Peyer's patch (tissue), 4 donors: Measurements from ENCODE around the gene RAP1GAP. TPM values are rescaled to one million over a fixed set of nuclear protein-coding genes. Genes with fewer than 3 reads are reported as not detected.
A peak's percentile ranks its signal among the peaks of the same experiment; 100 is the strongest.

ENCODE experiments used
- DNase-seq, 3 donors: peaks; one replicate each; pipeline ENCODE4 v3.0.0-alpha.2; 2017 to 2019
- H3K27ac ChIP-seq, 4 donors: fragments of 200-600 bp; sonication (generic); one replicate each; pipeline ENCODE4 v1.5.1; 2016 to 2019
- H3K27me3 ChIP-seq, 2 donors: fragments of 200-600 bp; sonication (generic); one replicate each; pipeline ENCODE4 v1.5.1; 2019
- H3K36me3 ChIP-seq, 3 donors: fragments of 200-600 bp; sonication (generic); one replicate each; pipeline ENCODE4 v1.5.1; 2016 to 2019
- H3K4me1 ChIP-seq, 4 donors: fragments of 200-600 bp; sonication (generic); one replicate each; pipeline ENCODE4 v1.5.1; 2016 to 2019
- H3K4me3 ChIP-seq, 4 donors: fragments of 200-600 bp; sonication (generic); 1 replicate in 3 of 4; 2 replicates in 1 of 4; pipeline ENCODE4 v1.5.1; 2016 to 2019; ENCODE audit warnings: mild to moderate bottlenecking in 1 of 4
- H3K9me3 ChIP-seq, 4 donors: fragments of 200-600 bp; sonication (generic); one replicate each; pipeline ENCODE4 v1.5.1; 2016 to 2019; ENCODE audit warnings: mild to moderate bottlenecking in 1 of 4
- POLR2A ChIP-seq, 2 donors: fragments of 450-650 bp; IDR thresholded peaks; one replicate each; pipeline ENCODE4 v1.5.1; 2017; ENCODE audit warnings: antibody characterized with exemption in 2 of 2, mild to moderate bottlenecking in 2 of 2, moderate library complexity in 2 of 2
- total RNA-seq, 4 donors: library from RNA; depleted of rRNA; stranded (reverse); fragments of >200 nt; gene quantifications; one replicate each; pipeline ENCODE4 v1.1.0, GENCODE V29; 2016
- TF ChIP-seq, protein P1 (sequence below), 6 experiments: fragments of 450-650 bp in 4 of 6; fragments of 200-600 bp in 2 of 6; sonication (generic) in 1 of 6; IDR thresholded peaks; one replicate each; pipeline ENCODE4 v1.5.1; 2017 to 2019; ENCODE audit warnings: antibody characterized with exemption in 6 of 6, mild to moderate bottlenecking in 3 of 6, moderate library complexity in 1 of 6

RAP1GAP gene
- total RNA-seq, 4 donors from 2014 or later, result 32.2 to 65.3 (median 57.0) TPM

GRCh38 chr1:21705303-21705980 lies 36.3 kb upstream of the RAP1GAP start:
- Histone ChIP-seq H3K27me3 (no peaks in the 10 kb centered on the region), H3K36me3 (peaks cover 0 to 64% (median 0%) of the 10 kb centered on the region in 3 donors), H3K4me1 (no peaks in the 10 kb centered on the region), H3K9me3 (no peaks in the 10 kb centered on the region), H3K4me3 (no peak overlapping the region), H3K27ac (no peak overlapping the region)
- TF ChIP-seq POLR2A (IDR thresholded peaks at IDR 0.05), result no peak
- TF ChIP-seq, protein P1, sequence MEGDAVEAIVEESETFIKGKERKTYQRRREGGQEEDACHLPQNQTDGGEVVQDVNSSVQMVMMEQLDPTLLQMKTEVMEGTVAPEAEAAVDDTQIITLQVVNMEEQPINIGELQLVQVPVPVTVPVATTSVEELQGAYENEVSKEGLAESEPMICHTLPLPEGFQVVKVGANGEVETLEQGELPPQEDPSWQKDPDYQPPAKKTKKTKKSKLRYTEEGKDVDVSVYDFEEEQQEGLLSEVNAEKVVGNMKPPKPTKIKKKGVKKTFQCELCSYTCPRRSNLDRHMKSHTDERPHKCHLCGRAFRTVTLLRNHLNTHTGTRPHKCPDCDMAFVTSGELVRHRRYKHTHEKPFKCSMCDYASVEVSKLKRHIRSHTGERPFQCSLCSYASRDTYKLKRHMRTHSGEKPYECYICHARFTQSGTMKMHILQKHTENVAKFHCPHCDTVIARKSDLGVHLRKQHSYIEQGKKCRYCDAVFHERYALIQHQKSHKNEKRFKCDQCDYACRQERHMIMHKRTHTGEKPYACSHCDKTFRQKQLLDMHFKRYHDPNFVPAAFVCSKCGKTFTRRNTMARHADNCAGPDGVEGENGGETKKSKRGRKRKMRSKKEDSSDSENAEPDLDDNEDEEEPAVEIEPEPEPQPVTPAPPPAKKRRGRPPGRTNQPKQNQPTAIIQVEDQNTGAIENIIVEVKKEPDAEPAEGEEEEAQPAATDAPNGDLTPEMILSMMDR (IDR thresholded peaks at IDR 0.05), result no peak
- DNase-seq, result no peak

- Histone ChIP-seq H3K27ac (no peak overlapping the region), H3K4me1 (no peaks in the 10 kb centered on the region), H3K9me3 (no peaks in the 10 kb centered on the region), H3K36me3 (peaks cover 0 to 73% (median 0%) of the 10 kb centered on the region in 3 donors), H3K4me3 (no peak overlapping the region), H3K27me3 (no peaks in the 10 kb centered on the region)
- TF ChIP-seq, protein P1 (IDR thresholded peaks at IDR 0.05), result no peak
- TF ChIP-seq POLR2A (IDR thresholded peaks at IDR 0.05), result no peak
- no peak for DNase-seq
Measured at GRCh38 chr1:21704145-21704544, 35.0 kb upstream of the RAP1GAP start.

GRCh38 chr1:21703318-21703963 lies 34.3 kb upstream of the RAP1GAP start:
- Histone ChIP-seq H3K9me3 (no peaks in the 10 kb centered on the region), H3K36me3 (peaks cover 0 to 72% (median 0%) of the 10 kb centered on the region in 3 donors)

DNA sequence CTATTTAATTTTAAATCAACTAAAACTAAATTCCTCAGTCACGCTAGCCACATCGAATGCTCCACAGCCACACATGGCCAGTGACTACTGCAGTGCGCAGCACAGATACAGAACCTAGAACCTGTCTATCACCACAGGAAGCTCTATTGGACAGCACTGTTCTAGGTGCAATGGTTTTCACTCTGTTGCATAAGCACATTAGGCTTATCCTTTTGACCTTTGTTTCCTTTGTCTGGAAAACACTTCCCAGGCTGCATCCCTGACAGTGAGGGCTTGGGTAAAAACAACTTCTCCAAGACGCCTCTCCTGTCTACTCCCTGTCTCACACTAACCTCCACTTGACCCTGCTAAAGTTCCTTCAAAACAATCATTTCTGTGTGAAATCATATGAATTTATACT lies 33.6 kb upstream of the RAP1GAP start:
- no peak for DNase-seq
- H3K27me3 ChIP-seq, result no peaks in the 10 kb centered on the region
- no peak overlapping the region for H3K4me3 ChIP-seq
- TF ChIP-seq POLR2A (IDR thresholded peaks at IDR 0.05), result no peak
- TF ChIP-seq, protein P1 (IDR thresholded peaks at IDR 0.05), result no peak
- H3K36me3 ChIP-seq, result peaks cover 0 to 66% (median 0%) of the 10 kb centered on the region in 3 donors
- no peaks in the 10 kb centered on the region for H3K4me1 ChIP-seq
- no peaks in the 10 kb centered on the region for H3K9me3 ChIP-seq
- no peak overlapping the region for H3K27ac ChIP-seq

More at GRCh38 chr1:21703318-21703963, 34.3 kb upstream of the RAP1GAP start:
- Histone ChIP-seq H3K27me3 (no peaks in the 10 kb centered on the region), H3K27ac (no peak overlapping the region), H3K4me1 (no peaks in the 10 kb centered on the region), H3K4me3 (no peak overlapping the region)
- TF ChIP-seq, protein P1 (IDR thresholded peaks at IDR 0.05), result peak in 4 of 6 experiments; percentile 14 to 61 (median 58)
- TF ChIP-seq POLR2A (IDR thresholded peaks at IDR 0.05), result no peak
- no peak for DNase-seq

GRCh38 chr1:21701401-21701800 lies 32.2 kb upstream of the RAP1GAP start:
- H3K36me3 ChIP-seq, result peaks cover 0 to 63% (median 0%) of the 10 kb centered on the region in 3 donors
- H3K9me3 ChIP-seq, result no peaks in the 10 kb centered on the region
- H3K4me3 ChIP-seq, result no peak overlapping the region
- DNase-seq, result no peak
- no peak overlapping the region for H3K27ac ChIP-seq
- no peak for TF ChIP-seq POLR2A (IDR thresholded peaks at IDR 0.05)
- TF ChIP-seq, protein P1 (IDR thresholded peaks at IDR 0.05), result no peak
- no peaks in the 10 kb centered on the region for H3K27me3 ChIP-seq
- H3K4me1 ChIP-seq, result no peaks in the 10 kb centered on the region
